Neural crest cell (in vitro differentiated cells): ENCODE measurements around the gene SLC26A6. TPM values are rescaled to one million over a fixed set of nuclear protein-coding genes. Genes with fewer than 3 reads are reported as not detected.

Source experiments
- DNase-seq: peaks from one replicate; pipeline ENCODE4 v3.0.0; 2021; ENCODE audit warnings: low read depth, mixed read lengths, low spot score
- H3K27ac Mint-ChIP-seq: one replicate; pipeline ENCODE4 v1.8.0; 2021; ENCODE audit warnings: mild to moderate bottlenecking, mixed read lengths; ENCODE audit not compliant: unreplicated experiment
- H3K27me3 Mint-ChIP-seq: 2 replicates; pipeline ENCODE4 v1.8.0; 2021; ENCODE audit warnings: low read depth, mild to moderate bottlenecking, mixed read lengths
- H3K36me3 Mint-ChIP-seq: 2 replicates; pipeline ENCODE4 v1.8.0; 2021; ENCODE audit warnings: low read depth, mild to moderate bottlenecking, mixed read lengths
- H3K4me1 Mint-ChIP-seq: 2 replicates; pipeline ENCODE4 v1.8.0; 2021; ENCODE audit warnings: mixed read lengths
- H3K4me3 Mint-ChIP-seq: one replicate; pipeline ENCODE4 v1.8.0; 2021; ENCODE audit warnings: mild to moderate bottlenecking, mixed read lengths
- H3K9me3 Mint-ChIP-seq: 2 replicates; pipeline ENCODE4 v1.8.0; 2021; ENCODE audit warnings: mixed read lengths
- total RNA-seq: library from RNA; stranded (reverse); gene quantifications from 2 replicates; pipeline ENCODE4 v1.2.1, GENCODE V29; 2021
- TF ChIP-seq, protein P1 (sequence below): fragments of 200-600 bp; sonication (generic); conservative IDR thresholded peaks from 2 replicates; pipeline ENCODE4 v1.5.0; 2021; ENCODE audit warnings: antibody characterized with exemption, mild to moderate bottlenecking

The SLC26A6 gene
- total RNA-seq, 1 donor from 2014 or later = 57.4 TPM

- Mint-ChIP-seq H3K9me3 (no peaks in the 10 kb centered on the region), H3K4me1 (no peaks in the 10 kb centered on the region), H3K4me3 (no peak overlapping the region), H3K27me3 (no peaks in the 10 kb centered on the region), H3K27ac (no peak overlapping the region), H3K36me3 (peaks cover 19% of the 10 kb centered on the region)
- DNase-seq = no peak
- TF ChIP-seq, protein P1, sequence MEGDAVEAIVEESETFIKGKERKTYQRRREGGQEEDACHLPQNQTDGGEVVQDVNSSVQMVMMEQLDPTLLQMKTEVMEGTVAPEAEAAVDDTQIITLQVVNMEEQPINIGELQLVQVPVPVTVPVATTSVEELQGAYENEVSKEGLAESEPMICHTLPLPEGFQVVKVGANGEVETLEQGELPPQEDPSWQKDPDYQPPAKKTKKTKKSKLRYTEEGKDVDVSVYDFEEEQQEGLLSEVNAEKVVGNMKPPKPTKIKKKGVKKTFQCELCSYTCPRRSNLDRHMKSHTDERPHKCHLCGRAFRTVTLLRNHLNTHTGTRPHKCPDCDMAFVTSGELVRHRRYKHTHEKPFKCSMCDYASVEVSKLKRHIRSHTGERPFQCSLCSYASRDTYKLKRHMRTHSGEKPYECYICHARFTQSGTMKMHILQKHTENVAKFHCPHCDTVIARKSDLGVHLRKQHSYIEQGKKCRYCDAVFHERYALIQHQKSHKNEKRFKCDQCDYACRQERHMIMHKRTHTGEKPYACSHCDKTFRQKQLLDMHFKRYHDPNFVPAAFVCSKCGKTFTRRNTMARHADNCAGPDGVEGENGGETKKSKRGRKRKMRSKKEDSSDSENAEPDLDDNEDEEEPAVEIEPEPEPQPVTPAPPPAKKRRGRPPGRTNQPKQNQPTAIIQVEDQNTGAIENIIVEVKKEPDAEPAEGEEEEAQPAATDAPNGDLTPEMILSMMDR = no peak
Measured at GRCh38 chr3:48678056-48678455, 42.8 kb upstream of the SLC26A6 start.

GRCh38 chr3:48674505-48674904, 39.2 kb upstream of the SLC26A6 start:
- TF ChIP-seq, protein P1 = no peak
- Mint-ChIP-seq H3K36me3 (peaks cover 14% of the 10 kb centered on the region), H3K27ac (no peak overlapping the region), H3K4me1 (no peaks in the 10 kb centered on the region), H3K27me3 (no peaks in the 10 kb centered on the region), H3K9me3 (no peaks in the 10 kb centered on the region), H3K4me3 (no peak overlapping the region)
- no peak for DNase-seq

DNA sequence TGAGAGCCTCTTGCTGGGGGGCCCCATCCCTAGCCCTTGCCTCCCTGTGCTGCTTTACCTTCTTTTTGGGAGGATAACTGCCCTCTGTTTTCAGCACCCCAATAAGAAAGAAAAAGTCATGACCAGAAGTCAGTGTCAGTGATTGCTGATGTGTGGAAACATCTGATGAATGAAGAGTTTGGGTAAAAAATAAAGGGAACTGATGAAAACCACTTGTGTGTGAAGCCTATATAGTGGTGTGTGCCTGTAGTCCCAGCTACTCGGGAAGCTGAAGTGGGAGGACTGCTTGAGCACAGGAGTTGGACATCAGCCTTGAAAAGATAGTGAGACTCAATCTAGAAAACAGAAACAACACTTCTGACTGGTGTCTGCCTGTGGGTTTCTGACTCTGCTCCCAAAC, 37.3 kb upstream of the SLC26A6 start:
- Mint-ChIP-seq H3K27me3 (no peaks in the 10 kb centered on the region), H3K4me3 (no peak overlapping the region), H3K4me1 (no peaks in the 10 kb centered on the region), H3K9me3 (no peaks in the 10 kb centered on the region), H3K27ac (no peak overlapping the region), H3K36me3 (peaks cover 12% of the 10 kb centered on the region)
- DNase-seq = no peak
- TF ChIP-seq, protein P1 = no peak

- H3K27ac Mint-ChIP-seq = no peak overlapping the region
- H3K4me3 Mint-ChIP-seq = peak overlapping the region; percentile 41
- H3K36me3 Mint-ChIP-seq = peaks cover 11% of the 10 kb centered on the region
- H3K4me1 Mint-ChIP-seq = peaks cover 22% of the 10 kb centered on the region
- peaks cover 7% of the 10 kb centered on the region for H3K27me3 Mint-ChIP-seq
- DNase-seq = no peak
- H3K9me3 Mint-ChIP-seq = peaks cover 2% of the 10 kb centered on the region
- TF ChIP-seq, protein P1 = no peak
Measured at GRCh38 chr3:48664929-48665328, 29.7 kb upstream of the SLC26A6 start.

DNA sequence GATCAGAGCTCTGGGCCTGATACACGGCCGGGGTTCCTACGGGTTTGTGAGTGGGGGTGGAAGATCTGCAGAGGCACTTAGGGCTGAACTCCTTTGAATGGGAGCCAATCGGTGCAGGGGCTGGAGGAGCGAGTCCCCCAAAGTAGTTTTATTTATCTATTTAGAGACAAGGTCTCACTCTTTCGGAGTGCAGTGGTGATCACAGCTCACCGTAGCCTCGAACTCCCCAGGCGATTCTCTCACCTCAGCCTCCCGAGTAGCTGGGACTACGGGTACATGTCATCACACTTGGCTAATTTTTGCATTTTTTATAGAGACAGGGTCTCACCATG, 29.0 kb upstream of the SLC26A6 start:
- Mint-ChIP-seq H3K4me1 (peaks cover 25% of the 10 kb centered on the region), H3K27ac (peak overlapping the region; percentile 100), H3K27me3 (peaks cover 7% of the 10 kb centered on the region), H3K9me3 (peaks cover 2% of the 10 kb centered on the region), H3K4me3 (peak overlapping the region; percentile 100), H3K36me3 (peaks cover 16% of the 10 kb centered on the region)
- no peak for DNase-seq
- TF ChIP-seq, protein P1 = peak; percentile 40
